ENCODE measurements around the gene PPIL6. TPM values are rescaled to one million over a fixed set of nuclear protein-coding genes. Genes with fewer than 3 reads are reported as not detected.
"Not testable (repeated sequence)": the region's sequence is repeated elsewhere in the genome, so short reads cannot be mapped to it uniquely, and the experiment has no call there.

PPIL6 gene
- total RNA-seq, 1 experiment from 2014 or later, result 3.9 TPM

- Mint-ChIP-seq H3K9me3 (ENCODE audit: unreplicated experiment) (peaks cover 7% of the 10 kb centered on the region), H3K4me3 (ENCODE audit: unreplicated experiment) (no peak overlapping the region), H3K4me1 (ENCODE audit: insufficient read depth, unreplicated experiment) (peaks cover 17% of the 10 kb centered on the region), H3K36me3 (ENCODE audit: insufficient read depth, unreplicated experiment) (peaks cover 75% of the 10 kb centered on the region), H3K27me3 (ENCODE audit: insufficient read depth, unreplicated experiment) (no peaks in the 10 kb centered on the region), H3K27ac (ENCODE audit: low read depth, unreplicated experiment) (no peak overlapping the region)
- DNase-seq (ENCODE audit: unreplicated experiment), result no peak
- intact Hi-C loops (cut with micrococcal nuclease), result no loop called here
- no TSS peak for BruUV-seq (replicated peaks)
- TF ChIP-seq CTCF (IDR thresholded peaks at IDR 0.05; ENCODE audit: unreplicated experiment), result no peak
- ChIA-PET POLR2A (interaction anchor here (1.0 to 2.5 kb wide), 5 partner anchors 9 to 19 kb away, joined by 3 to 8 read pairs (median 8); partner anchors contain the start of gene CD164), CTCF (interaction anchor here (0.6 to 2.5 kb wide), 5 partner anchors 8 to 737 kb away, joined by 3 to 15 read pairs (median 5); partner anchors contain the start of gene CD164)
Observed at GRCh38 chr6:109369728-109370127, 70.7 kb downstream of the PPIL6 start.

- BruUV-seq (replicated peaks); H3K9me3 Mint-ChIP-seq (ENCODE audit: unreplicated experiment); intact Hi-C loops (cut with micrococcal nuclease); H3K27ac Mint-ChIP-seq (ENCODE audit: low read depth, unreplicated experiment); H3K27me3 Mint-ChIP-seq (ENCODE audit: insufficient read depth, unreplicated experiment); H3K4me1 Mint-ChIP-seq (ENCODE audit: insufficient read depth, unreplicated experiment); H3K4me3 Mint-ChIP-seq (ENCODE audit: unreplicated experiment); DNase-seq (ENCODE audit: unreplicated experiment): not testable (repeated sequence)
- CTCF ChIA-PET, result interaction anchor here (1.3 kb wide), 1 partner anchor 12 kb away, joined by 3 read pairs; no protein-coding TSS in a partner anchor
- POLR2A ChIA-PET, result interaction anchor here (0.8 to 0.9 kb wide), 2 partner anchors 11 to 15 kb away, joined by 3 read pairs; no protein-coding TSS in a partner anchor
- peaks cover 75% of the 10 kb centered on the region for H3K36me3 Mint-ChIP-seq (ENCODE audit: insufficient read depth, unreplicated experiment)
Observed at GRCh38 chr6:109364382-109365078, 75.9 kb downstream of the PPIL6 start.

- ChIA-PET POLR2A (interaction anchor here (0.6 to 0.9 kb wide), 3 partner anchors 10 to 221 kb away, joined by 3 read pairs; no protein-coding TSS in a partner anchor), CTCF (no interaction called here)
- Mint-ChIP-seq H3K4me1 (ENCODE audit: insufficient read depth, unreplicated experiment) (no peaks in the 10 kb centered on the region), H3K4me3 (ENCODE audit: unreplicated experiment) (no peak overlapping the region), H3K27ac (ENCODE audit: low read depth, unreplicated experiment) (no peak overlapping the region), H3K27me3 (ENCODE audit: insufficient read depth, unreplicated experiment) (no peaks in the 10 kb centered on the region), H3K36me3 (ENCODE audit: insufficient read depth, unreplicated experiment) (peaks cover 71% of the 10 kb centered on the region), H3K9me3 (ENCODE audit: unreplicated experiment) (no peaks in the 10 kb centered on the region)
- DNase-seq (ENCODE audit: unreplicated experiment), result no peak
- no TSS peak for BruUV-seq (replicated peaks)
- intact Hi-C loops (cut with micrococcal nuclease), result no loop called here
- no peak for TF ChIP-seq CTCF (IDR thresholded peaks at IDR 0.05; ENCODE audit: unreplicated experiment)
Observed at GRCh38 chr6:109363753-109364152, 76.7 kb downstream of the PPIL6 start.

GRCh38 chr6:109362102-109362884 is 78.1 kb downstream of the PPIL6 start:
- intact Hi-C loops (cut with micrococcal nuclease), result no loop called here
- no peaks in the 10 kb centered on the region for H3K27me3 Mint-ChIP-seq (ENCODE audit: insufficient read depth, unreplicated experiment)
- ChIA-PET POLR2A (interaction anchor here (0.7 to 1.6 kb wide), 4 partner anchors 10 to 21 kb away, joined by 3 to 5 read pairs (median 3); partner anchors contain the start of gene CD164), CTCF (interaction anchor here (0.6 to 1.4 kb wide), 8 partner anchors 8 to 1382 kb away, joined by 3 to 8 read pairs (median 4); no protein-coding TSS in a partner anchor)
- TF ChIP-seq CTCF (IDR thresholded peaks at IDR 0.05; ENCODE audit: unreplicated experiment), result no peak
- no TSS peak for BruUV-seq (replicated peaks)
- H3K36me3 Mint-ChIP-seq (ENCODE audit: insufficient read depth, unreplicated experiment), result peaks cover 57% of the 10 kb centered on the region
- no peak overlapping the region for H3K4me3 Mint-ChIP-seq (ENCODE audit: unreplicated experiment)
- no peak for DNase-seq (ENCODE audit: unreplicated experiment)
- no peak overlapping the region for H3K27ac Mint-ChIP-seq (ENCODE audit: low read depth, unreplicated experiment)
- no peaks in the 10 kb centered on the region for H3K9me3 Mint-ChIP-seq (ENCODE audit: unreplicated experiment)
- no peaks in the 10 kb centered on the region for H3K4me1 Mint-ChIP-seq (ENCODE audit: insufficient read depth, unreplicated experiment)

Data from MCF 10A (cell line).